ENCODE data around the gene JUN.

Gene JUN

DNA sequence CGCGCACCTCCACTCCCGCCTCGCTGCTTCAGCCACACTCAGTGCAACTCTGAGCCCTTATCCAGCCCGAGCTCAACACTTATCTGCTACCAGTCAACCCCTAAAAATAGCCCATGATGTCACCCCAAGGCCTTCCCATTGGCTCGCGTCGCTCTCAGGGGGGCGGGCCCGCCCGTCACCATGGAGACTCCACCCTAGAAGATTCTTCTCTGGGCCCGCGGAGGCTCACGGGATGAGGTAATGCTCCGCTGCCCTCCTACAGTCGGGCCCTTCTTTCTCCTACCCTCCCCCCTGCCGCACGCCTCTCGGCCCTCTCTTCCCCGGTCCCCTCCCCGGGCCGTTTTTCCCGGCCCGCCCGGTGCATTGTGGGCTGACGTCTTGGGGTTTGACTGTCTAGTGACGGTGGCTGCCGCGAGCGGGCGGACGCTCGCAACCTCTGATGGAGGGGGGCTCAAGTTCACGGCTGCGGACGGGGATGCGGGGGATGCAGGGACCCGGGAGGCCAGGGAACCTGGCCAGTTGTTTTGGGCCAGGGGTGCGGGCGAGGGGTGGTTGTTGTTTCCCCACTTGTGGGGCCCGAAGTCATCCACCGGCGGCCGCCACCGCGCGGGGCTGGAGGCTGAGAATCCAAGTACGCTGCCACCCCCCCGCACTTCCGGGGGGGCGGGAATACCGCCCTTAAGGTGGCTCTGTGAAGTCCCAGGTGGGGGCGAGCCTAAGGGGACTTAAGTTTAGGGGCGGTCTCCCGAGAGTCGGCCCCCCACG is at the start of gene JUN:
Gene JUN (minus strand): TSS at position 55 of the 765 bp plus-strand sequence. CDS start 977 bp downstream, outside the sequence.
- DNase-seq: peak; percentile 97 to 100 (median 99)
- intact Hi-C loops (cut with DNase I): loop anchor here (2.0 to 10.0 kb wide), 3 partner anchors 81 to 921 kb away; no protein-coding TSS in a partner anchor

DNA sequence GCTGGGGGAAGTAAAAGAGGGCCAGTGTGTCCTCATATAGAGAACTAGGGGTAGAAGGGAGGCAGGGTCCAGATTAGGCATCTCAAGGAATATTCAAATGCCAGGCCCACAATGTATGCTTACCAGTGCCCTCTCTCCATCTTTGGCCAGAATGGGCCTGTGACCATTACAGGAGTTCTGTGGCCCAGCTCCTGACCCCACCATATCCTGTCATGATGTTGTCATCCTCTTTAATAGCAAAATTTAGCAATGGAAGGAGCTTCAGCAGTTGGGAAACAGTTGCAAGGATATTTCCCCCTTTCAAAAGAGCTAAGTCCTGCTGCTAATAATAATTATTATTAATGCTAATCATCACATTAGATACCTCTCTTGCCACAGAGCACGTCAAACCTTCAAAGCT is 49.3 kb upstream of the JUN start:
- DNase-seq: no peak
- intact Hi-C loops (cut with DNase I): no loop called here

DNA sequence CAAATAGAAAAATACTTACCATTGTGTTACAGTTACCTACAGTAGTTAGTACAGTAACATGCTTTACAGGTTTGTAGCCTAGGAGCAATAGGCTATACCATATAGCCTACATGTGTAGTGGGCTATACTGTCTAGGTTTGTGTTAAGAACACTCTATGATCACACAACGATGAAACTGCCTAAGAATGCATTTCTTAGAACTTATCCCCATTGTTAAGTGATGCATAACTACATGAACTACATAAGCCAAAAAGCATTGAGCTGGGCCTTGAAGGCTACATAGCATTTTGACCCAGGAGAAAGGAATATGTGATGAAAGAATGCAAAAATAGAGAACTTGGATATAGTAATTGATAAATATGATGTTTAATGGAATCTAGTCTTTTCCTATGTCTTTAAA is 46.4 kb upstream of the JUN start:
- intact Hi-C loops (cut with DNase I): no loop called here
- no peak for DNase-seq

DNA sequence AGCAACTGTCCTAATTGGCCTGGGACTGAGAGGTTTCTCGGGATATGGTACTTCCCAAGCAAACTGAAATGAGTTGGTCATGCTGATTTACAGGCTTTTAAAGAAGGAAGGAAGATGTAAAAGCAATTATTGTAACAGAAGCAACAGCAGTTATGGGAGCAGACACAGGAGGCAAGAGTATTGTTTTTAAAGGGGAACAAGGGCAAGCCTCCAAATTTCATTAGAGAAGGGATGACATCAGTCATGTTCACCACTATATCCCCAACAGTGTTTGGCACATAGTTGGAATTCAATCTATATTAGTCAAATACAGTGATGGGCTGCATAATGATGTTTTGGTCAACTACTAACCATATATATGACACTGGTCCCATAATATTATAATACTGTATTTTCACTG is 46.0 kb upstream of the JUN start:
- intact Hi-C loops (cut with DNase I): no loop called here
- DNase-seq: no peak

DNA sequence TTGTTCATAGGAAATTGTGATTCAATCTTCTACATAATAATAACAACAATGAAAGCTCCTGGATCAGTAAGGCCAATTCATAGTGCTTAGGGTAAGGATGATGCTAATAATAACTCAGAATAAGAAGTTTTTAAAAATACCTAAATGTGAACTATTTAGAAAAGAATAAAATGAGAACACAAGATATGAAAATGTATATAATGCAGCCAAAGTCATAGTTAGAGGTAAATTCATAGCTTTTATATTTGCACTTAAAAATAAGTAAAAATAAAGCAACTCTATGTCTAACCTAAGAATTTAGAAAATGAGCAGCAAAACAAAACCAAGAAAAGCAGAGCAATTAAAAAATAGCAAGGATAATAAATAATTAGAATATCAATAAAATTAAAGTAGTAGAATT is 43.5 kb upstream of the JUN start:
- no peak for DNase-seq
- intact Hi-C loops (cut with DNase I): no loop called here

DNA sequence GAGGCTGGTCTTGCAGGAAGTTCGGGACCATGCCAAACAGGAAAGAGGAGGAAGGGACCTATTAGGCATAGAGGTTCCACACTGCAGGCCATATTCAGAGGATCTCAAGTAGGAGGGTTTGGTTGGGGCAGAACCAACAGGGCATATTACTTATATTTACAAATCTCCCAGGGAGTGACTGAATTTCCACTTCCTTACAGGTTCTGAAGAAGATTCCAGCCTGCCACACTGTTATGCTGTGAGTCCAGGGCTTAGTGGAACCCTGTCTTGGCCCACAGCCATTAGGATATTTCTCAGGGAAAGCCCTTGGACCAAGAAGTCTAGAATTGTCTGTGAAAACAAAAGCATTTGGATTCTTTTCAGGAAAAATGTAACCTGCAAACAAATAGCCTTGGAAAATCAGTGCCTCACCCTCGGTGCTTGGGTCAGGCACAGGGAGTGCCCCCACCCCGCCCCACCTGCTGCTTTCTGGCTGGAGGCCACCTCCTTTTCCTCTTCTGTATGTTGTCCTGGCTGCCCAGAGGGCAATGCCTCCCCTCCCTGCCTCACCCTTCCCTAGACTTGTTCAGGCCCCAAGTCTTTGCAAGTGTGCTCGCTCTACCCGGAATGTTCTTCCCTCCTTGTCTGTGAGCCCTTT is 41.0 kb upstream of the JUN start:
- intact Hi-C loops (cut with DNase I): no loop called here
- no peak for DNase-seq

DNA sequence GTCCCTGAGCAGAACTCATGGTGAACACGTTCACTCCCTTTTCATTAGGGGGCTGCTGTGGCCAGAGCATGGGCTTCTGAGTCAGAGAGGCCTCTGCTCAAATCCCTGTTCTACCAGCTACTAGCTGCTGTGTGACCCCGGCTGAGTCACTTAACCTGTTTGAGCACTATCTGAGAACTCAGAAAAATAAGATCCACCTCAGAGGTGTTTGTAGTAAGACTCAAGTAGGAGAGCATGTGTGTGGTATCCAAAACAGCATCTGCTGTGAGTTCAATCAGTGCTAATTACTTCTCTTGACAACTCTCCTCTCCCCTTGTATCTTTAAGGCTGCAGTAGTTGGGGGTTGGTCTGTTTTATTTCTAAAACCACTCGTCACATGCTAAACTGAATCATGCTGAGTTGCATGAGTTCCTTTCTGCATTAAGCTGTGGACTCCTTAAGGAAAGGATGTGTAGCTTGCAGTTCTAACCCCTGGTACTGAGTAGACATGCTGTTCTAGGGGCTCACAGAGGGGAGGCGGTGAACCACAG is 39.7 kb upstream of the JUN start:
- DNase-seq: no peak
- intact Hi-C loops (cut with DNase I): no loop called here

DNA sequence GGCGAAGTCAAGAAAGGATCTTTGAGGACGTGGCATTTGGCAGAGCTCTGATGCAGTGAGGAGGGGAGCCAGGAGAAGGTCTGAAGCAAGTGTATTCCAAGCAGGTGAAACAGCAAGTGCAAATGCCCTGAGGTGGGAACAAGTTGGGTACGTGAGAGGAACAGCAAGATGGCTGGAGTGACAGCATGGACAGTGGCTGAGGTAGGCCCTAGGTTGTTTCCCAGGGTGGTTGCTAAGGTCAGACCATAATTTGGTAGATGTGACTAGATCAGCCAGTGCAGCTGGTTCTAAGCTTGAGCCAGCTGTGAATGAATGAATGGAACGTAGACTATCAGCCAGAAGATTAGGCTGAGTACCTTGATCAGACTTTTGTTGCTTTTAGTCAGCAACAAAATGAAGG is 37.5 kb upstream of the JUN start:
- intact Hi-C loops (cut with DNase I): no loop called here
- no peak for DNase-seq

DNA sequence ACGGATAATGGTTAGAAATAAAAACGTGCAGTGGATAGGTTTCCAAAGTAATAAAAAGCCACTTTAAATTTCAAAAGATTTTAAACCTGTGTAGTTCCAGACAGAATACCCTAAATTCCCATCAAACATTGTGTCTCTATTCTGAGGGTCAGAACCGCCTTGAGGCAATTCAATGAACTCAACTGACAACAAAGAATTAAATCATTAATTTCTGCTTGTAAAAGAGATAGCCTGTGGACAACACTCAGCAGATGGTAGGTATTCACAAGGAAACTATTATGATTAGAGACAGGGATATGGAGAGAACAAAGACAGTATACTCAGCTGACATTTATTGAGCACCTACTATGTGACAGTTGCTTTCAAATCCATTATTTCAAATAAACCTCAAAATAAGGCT is 35.1 kb upstream of the JUN start:
- no peak for DNase-seq
- intact Hi-C loops (cut with DNase I): no loop called here

DNA sequence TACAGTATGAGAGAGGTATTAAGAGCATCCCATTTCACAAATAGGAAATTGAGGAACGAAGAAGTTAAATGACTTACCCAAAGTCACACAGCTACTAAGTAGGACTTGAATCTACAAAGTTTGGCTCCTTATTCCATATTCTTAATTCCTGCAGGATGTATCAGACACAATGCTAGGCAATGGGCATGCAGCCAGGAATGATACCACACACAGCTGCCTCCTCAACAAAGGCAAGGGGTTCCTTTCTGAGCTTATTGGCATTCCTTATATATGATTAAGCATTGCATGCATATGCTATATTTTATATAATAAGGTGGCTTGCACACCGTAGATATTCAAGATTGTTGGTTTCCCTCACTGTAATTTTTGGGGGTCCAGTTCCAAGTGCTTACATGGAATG is 34.2 kb upstream of the JUN start:
- no peak for DNase-seq
- intact Hi-C loops (cut with DNase I): no loop called here

DNA sequence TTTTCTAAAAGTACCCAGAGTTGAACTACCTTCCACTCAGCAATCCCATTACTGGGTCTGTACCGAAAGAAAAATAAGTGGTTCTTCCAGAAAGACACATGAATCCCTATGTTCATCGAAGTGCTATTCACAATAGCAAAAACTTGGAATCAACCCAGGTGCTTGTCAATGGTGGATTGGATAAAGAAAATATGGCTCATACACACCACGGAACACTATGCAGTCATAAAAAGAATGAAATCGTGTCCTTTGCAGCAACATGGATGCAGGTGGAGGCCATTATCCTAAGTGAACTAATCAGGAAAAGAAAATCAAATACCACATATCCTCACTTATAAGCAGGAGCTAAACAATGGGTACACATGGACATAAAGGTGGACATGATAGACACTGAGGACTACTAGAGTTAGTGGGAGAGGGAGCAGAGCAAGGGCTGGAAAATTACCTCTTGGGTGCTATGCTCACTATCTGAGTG is 32.9 kb upstream of the JUN start:
- intact Hi-C loops (cut with DNase I): no loop called here
- DNase-seq: no peak

DNA sequence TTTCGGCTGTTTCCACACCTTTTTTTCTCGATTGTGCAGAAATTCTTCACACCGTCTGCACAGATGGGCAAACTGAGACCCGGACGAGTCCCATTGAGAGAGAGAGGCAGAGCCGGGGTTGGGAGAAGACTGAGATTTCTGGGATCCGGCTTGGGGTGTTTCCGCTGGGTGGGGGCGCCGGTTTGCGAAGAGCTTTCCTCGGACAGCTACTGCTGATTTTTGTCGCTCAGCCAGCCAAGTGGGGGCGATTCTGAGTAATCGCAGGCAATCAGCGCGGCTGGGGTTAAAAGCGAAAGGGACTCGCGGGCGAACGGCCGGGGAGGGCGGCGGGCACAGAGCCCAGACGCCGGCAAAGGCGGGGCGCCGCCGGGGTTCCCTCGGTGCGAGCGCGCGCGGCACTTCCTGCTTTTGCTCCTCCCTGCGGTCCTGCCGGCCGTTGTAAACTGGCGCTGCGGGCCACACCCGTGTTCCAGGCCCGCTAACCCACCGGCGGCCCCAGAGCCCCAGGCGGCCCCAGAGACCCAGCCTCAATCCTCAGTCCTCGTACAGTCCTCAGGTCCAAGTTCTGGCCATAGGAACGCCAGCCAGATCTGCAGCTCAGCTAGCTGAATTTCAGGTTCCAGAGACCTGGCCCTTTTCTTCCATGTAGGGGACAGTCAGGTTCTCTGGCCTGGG is 32.4 kb upstream of the JUN start:
- DNase-seq: peak; percentile 65 to 95 (median 86)
- intact Hi-C loops (cut with DNase I): no loop called here

DNA sequence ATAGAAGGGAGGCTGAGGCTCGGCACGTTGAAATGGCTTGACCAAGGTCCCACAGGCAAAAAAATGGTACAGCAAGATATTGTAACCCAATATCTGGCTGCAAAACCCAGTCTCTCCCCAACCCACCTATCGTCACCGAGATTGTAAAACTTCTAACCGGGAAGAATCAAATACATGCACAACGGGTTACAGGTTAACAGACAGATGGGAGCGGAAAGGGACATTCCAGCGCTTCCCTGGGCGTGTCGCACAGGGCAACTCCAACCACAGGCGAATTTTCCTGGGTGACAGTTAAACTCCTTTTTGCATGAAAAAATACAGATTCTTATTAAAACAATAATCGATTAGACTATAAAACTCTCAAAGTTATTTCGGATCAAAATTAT is 31.8 kb upstream of the JUN start:
- intact Hi-C loops (cut with DNase I): no loop called here
- DNase-seq: peak in 2 of 42 donors; percentile 5 to 6

DNA sequence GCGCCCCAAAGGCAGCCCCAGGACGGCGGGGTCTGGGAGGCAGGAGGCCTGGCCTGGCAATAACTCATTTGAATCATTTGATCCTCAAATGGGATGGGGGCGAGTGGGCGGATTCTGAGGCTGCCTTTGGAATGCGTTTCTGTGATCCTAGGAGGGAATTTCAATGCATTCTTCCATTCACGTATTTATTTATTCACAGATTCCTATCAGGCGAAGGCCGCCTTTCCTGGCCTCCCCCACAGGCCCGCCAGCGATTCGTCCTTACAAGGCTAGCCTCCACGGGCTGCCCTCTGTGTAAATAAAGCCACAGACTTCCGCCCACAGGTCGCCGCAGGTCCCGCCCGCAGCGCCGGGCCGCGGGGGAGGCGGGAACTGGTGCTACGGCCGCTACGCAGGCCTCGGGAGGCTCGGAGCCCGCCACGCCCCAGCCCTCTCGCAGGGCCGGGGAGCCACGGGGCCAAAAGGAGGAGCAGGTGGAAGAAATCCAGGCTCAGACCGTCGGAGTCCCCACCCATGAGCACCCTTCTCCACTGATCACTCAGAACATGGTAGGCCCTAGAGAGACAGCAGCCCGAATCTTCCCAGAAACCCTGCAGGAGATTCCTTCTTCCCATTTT is 31.3 kb upstream of the JUN start:
- peak in 40 of 42 donors; percentile 15 to 71 (median 41) for DNase-seq
- intact Hi-C loops (cut with DNase I): no loop called here

DNA sequence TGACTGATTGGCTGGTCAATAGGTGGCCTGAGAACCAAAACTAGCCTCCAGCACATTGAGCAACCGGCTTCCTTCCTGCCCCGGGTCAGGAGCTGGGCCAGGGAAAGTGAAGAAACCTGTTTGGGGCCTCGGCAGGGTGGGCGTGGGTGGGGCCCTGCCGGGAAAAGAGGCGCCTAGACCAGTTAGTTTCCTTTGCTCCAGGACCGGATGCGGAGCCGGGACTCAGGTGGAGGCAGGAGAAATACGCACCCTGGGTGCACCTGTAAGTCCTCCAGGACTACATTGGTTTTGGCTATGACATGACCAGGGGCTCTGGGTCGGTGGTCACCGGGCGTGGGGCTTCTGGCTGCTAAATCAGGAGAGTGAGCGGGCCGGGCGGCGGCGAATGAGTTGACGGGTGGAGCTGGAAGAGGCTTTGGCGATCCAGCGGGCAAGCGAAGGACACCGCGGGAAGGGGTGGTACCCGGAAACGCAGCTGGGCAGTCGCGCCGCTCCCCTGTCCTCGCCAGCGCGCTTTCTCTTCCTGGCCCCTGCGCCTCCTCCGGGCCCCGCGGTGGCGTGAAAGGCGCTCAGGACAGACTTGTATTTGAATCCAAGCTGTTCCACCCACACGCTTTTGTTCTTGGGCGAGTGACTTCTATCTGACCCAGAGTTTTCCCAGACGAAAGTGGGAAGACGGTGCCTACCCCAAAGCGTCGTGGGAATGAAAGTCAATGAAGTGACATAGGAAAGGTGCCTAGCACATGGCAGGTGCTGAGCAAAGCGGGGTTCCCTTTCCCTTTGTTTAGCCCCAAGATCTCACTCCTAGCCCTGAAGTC is 30.6 kb upstream of the JUN start:
- intact Hi-C loops (cut with DNase I): no loop called here
- DNase-seq: peak in 10 of 42 donors; percentile 4 to 38 (median 16)

DNA sequence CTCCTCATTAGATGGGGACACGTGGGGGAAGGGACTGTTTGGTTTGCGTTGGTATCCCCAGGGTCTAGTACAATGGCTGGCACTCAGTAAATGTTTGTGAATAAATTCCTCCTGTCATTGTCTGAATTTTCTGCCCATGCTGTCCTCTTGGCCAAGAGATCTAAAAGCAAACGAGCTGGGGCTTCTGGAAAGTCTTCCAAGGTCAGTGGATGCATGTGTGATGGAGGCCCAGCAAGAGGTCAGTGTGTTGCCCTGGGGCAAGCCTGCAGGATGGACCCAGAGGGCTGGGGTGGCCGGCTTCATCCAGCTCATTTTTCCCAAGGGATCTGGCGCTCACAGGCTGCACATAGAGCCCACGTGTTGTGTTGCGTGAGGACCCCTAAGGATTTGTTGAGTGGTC is 30.0 kb upstream of the JUN start:
- no peak for DNase-seq
- intact Hi-C loops (cut with DNase I): no loop called here

DNA sequence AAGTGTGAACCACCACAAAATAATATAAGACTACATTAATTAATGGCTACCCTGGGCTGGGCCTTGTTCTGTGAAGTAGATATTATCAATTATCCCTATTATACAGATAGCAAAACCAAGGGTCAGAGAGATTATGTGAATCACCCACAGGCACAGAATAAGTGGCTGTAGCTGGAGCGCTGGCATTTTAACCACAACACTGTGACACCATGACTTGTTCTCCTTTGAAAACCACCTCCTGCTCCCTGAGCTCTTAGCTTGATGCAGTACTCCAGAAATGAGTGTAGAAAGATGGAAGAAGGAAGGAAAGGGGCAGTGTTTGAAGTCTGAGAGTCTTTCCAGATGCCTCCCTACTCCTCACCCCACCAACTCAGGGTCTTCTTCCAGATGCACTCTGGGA is 29.5 kb upstream of the JUN start:
- no peak for DNase-seq
- intact Hi-C loops (cut with DNase I): no loop called here

DNA sequence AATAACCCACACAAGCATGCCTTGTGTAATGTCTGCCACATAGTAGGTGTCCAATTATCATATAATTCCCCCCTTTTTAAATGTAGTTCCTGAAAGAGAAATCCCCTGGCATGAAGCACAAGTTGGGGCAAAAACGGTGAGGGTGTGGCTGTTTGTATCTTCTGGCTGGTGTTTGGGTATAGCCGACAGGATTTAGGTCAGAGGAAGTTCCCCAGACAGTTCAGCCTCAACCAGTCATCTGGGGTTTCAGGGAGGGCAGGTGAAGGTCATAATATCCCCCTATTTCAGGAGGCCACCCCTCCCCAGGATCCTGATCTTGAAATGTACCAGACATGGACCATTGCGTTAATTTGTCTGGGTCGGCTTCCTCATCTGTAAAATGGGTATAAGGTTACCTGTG is 29.1 kb upstream of the JUN start:
- no peak for DNase-seq

DNA sequence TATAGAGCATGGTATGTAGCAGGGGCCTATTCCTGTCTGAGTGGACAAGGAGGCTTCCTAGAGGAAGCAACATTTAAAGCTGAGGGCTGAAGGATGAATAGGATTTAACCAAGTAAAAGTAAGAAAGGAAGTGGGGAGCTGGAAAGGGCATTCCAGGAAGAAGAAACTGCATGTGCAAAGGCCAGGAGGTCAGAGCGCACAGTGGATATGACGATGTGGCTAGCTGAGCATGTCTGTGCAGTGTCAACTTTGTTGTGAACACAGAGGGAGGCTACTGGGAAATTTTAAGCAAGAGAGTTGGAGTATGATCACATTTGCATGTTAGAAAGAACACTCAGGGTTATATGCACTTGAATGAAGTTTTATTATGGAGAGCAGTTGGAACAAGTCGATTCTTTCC is 28.6 kb upstream of the JUN start:
- intact Hi-C loops (cut with DNase I): no loop called here
- DNase-seq: no peak

More for the DNA sequence above, 29.1 kb upstream of the JUN start:
- intact Hi-C loops (cut with DNase I): no loop called here

Data from head of caudate nucleus (tissue), 42 donors.